ENCODE results near the gene SIN3A.

- TF ChIP-seq POLR2A (IDR thresholded peaks at IDR 0.05) (no peak), CTCF (IDR thresholded peaks at IDR 0.05) (no peak)
These were observed 23.3 kb downstream of the SIN3A start for GRCh38 chr15:75428152-75428551.

All from lower leg skin (tissue), 3 donors.